ENCODE data around the gene CTSH.
"Not testable (repeated sequence)": the region's sequence is repeated elsewhere in the genome, so short reads cannot be mapped to it uniquely, and the experiment has no call there.

The CTSH gene

DNA sequence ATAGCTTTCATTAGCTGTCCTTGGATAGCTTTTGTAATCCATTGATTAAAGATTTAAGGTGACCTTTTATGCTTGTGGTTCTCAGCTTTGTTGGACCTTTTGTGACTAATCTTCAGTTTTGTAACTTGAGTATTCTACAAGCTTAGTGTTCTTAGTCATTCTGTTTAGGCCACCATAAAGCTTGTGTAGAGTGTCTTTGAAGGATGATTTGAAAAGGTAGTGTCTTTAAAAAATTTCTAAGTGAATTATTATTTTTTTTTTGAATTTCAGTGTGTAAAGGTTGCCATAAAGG, 64.7 kb downstream of the CTSH start:
- no peak for DNase-seq

GRCh38 chr15:78879517-78880241, 65.2 kb downstream of the CTSH start:
- DNase-seq = no peak

- no peak for DNase-seq
Measured at GRCh38 chr15:78878356-78878755, 66.5 kb downstream of the CTSH start.

GRCh38 chr15:78876954-78877353, 67.9 kb downstream of the CTSH start:
- DNase-seq = not testable (repeated sequence)

- no peak for DNase-seq
Measured at GRCh38 chr15:78875107-78875914, 69.5 kb downstream of the CTSH start.

DNA sequence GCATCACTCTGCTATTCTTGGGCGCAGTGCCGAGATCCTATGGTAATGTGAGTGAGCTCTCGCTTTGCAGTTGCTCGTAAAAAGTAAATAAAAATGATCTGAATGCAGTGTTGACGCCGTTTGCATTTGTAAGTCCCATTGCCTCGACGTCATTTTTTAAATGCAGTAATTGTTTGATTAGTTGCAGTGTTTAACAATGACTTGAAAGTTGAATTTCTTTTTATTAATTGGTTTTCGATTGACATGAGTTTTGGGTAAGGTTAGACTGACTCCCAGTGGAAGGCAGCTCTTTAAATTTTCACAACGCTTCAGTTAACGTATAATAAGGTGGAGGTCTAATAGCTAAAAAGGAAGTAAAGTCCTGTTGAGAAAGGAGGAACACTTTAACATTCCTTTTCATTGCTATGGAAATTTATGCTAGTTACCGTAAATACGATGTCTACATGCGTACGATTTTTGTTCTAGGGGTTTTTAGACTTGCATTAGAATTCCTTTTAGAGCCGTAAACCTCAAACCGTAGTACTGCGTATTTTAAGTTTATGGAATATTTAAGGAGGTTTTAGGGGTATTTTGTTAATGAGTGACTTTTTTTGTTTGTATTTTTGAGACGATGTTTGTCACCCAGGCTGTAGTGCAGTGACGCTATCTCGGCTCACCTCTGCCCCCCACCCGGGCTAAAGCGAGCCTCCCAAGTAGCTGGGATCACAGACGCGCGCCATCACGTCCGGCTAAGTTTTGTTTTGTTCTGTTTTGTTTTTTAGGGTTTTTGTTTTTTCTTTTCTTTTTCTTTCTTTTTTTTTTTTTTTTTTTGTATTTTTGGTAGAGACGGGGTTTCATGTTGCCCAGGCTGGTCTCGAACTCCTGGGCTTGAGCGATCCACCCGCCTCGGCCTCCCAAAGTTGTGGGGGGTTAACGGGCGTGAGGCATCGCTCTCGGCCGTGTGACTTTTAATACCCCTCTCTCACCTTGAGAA, 70.8 kb downstream of the CTSH start:
- DNase-seq = no peak

GRCh38 chr15:78872972-78873792, 71.7 kb downstream of the CTSH start:
- DNase-seq = peak; percentile 84

DNA sequence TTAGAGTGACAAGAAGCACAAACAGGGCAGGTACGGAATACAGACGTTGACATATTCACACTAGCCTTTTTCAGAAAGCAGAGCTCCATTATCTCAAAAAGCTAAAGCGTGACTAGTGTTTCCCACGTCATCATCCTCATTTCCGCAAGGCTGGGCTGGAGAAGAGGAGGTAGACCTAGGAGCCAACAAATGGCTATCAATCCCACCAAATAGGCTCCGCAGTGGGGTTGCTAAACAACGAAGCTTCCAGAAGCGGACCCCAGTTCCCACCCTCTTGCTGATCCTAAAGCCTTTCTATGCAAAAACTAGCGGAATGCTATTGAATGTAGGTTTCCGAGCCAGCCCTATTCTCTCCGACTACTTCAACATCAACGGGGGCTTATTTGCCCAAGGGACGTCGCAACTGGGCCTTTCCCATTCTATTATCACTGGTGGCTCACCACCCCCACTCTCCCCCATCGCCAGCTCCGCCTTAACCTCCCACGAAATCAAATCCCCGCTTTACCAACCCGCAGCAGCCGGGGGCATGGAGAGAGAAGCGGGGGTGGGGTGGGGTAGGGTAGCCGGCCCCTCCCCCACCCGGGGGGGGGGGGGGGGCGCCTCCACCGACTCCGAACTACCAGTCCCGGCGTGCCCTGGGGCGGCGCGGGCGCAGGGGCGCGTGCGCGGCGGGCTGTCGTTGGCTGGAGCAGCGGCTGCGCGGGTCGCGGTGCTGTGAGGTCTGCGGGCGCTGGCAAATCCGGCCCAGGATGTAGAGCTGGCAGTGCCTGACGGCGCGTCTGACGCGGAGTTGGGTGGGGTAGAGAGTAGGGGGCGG, 72.5 kb downstream of the CTSH start, which contains the start of gene MORF4L1:
Gene MORF4L1, plus strand, starts transcription at position 736 of the 817 bp plus-strand sequence. CDS start 128 bp downstream, outside the sequence.
- DNase-seq = peak; percentile 88

DNA sequence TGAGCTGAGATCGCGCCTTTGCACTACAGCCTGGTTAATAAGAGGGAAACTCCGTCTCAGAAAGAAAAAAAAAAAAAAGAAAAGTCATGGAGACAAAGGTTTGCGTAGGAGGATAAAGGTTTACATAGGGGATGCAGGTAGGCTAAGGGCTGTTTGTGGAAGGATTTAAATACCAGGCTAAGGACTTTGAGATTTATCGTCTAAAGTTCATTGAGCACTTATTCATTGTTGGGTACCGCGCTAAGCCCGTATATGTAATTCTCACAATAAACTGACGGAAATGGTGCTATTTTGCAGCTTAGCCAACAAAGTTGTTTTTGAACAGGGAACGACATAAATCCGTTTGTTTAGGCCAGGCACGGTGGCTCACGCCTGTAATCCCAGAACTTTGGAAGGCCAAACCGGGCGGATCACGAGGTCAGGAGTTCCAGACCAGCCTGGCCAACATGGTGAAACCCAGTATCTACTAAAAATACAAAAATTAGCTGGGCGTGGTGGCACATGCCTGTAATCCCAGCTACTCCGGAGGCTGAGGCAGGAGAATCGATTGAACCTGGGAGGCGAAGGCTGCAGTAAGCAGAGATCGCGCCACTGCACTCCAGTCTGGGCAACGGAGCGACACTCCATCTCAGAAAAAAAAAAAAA, 73.2 kb downstream of the CTSH start:
- not testable (repeated sequence) for DNase-seq

Data from activated T-cell treated with anti-CD3 and anti-CD28 coated beads for 4 hours (primary cell).